ENCODE results near the gene FBLIM1.

- no peak for TF ChIP-seq CTCF (IDR thresholded peaks at IDR 0.05)
- peak in 1 of 2 donors; percentile 84 for TF ChIP-seq POLR2A (IDR thresholded peaks at IDR 0.05)
These were observed 76.0 kb downstream of the FBLIM1 start for GRCh38 chr1:15834406-15835204.

Data from thyroid gland (tissue), 4 donors.